ENCODE results near the gene ZBTB39.
"Not testable (repeated sequence)": the region's sequence is repeated elsewhere in the genome, so short reads cannot be mapped to it uniquely, and the experiment has no call there.

The ZBTB39 gene

DNA sequence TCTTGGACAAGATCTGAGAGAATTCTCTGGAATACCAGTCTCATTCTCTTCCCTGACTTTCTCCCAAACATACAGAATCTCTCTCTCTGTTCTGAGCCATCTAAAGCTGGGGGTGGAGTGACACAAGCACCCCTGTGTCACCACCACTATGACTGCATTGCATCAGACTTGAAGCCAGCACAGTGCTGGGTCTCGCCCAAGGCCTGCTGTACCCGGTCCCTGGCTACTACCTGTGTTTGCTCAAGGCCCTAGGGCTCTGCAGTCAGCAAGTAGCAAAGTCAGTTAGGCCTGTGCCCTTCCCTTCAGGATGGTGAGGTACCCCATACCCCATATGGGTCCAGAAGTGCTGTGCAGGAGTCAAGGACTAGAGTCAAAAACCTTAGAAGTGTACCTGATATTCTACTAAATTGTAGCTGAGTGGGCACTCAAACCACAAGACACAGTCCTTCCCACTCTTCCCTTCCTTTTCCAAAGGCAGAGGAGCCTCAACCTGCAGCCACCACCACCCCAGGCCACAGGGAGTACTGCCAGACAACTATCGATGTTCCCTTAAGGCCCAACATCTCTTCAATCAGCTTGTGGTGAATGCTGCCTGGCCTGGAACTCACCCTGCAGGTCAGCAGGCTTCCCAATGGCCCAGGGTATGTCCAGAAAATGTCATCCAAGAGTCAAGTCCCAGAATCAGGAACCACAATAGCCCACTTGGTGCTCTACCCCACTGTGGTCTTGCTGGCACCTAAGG lies 27.8 kb downstream of the ZBTB39 start:
- no peak for DNase-seq

DNA sequence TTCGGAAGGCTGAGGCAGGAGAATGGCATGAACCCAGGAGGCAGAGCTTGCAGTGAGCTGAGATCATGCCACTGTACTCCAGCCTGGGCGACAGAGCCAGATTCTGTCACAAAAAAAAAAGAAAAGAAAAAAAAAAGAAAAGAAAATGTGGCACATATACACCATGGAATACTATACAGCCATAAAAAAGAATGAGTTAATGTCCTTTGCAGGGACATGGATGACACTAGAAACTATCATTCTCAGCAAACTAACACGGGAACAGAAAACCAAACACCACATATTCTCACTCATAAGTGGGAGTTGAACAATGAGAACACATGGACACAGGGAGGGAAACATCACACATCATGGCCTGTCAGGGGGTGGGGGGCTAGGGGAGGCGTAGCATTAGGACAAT lies 29.0 kb downstream of the ZBTB39 start:
- DNase-seq = not testable (repeated sequence)

DNA sequence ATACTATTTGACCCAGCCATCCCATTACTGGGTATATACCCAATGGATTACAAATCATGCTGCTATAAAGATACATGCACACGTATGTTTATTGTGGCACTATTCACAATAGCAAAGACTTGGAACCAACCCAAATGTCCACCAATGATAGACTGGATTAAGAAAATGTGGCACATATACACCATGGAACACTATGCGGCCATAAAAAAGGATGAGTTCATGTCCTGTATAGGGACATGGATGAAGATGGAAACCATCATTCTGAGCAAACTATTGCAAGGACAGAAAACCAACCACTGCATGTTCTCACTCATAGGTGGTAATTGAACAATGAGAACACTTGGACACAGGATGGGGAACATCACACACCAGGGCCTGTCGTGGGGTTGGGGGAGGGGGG lies 32.1 kb downstream of the ZBTB39 start:
- DNase-seq = not testable (repeated sequence)

DNA sequence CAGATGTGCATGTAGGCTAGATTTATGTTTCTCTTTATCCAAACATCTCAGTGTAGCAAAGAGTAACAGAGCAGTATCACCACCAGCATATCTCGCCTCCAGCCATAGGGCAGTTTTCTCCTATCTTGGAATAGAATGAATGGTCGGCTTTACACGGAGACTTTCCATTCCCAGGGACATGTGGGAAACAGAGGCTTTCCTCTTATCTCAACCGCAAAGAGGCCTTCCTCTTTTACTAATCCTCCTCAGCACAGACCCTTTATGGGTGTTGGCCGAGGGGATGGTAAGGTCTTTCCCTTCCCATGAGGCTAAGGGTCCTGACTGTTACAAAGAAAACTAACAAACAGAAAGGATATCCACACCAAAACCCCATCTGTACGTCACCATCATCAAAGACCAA lies 37.4 kb downstream of the ZBTB39 start:
- not testable (repeated sequence) for DNase-seq

DNA sequence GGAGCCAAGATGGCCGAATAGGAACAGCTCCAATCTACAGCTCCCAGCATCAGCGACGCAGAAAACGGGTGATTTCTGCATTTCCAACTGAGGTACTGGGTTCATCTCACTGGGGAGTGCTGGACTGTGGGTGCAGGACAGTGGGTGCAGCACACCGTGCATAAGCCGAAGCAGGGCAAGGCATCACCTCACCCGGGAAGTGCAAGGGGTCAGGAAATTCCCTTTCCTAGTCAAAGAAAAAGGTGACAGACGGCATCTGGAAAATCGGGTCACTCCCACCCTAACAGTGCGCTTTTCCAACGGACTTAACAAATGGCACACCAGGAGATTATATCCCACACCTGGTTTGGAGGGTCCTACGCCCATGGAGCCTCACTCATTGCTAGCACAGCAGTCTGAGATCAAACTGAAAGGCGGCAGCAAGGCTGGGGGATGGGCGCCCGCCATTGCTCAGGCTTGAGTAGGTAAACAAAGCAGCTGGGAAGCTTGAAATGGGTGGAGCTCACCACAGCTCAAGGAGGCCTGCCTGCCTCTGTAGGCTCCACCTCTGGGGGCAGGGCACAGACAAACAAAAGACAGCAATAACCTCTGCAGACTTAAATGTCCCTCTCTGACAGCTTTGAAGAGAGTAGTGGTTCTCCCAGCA lies 40.2 kb downstream of the ZBTB39 start:
- DNase-seq = not testable (repeated sequence)

DNA sequence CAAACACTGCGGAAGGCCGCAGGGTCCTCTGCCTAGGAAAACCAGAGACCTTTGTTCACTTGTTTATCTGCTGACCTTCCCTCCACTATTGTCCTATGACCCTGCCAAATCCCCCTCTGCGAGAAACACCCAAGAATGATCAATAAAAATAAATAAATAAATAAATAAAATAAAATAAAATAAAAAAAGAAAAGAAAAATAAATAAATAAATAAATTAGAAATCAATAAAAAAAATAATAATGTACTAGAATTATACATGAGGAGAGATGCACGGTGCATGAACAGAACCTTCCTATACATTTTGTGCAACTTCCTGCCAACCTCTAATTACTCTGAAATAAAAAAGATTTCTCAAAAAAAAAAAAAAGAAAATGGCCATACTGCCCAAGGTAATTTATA lies 41.2 kb downstream of the ZBTB39 start:
- DNase-seq = not testable (repeated sequence)

DNA sequence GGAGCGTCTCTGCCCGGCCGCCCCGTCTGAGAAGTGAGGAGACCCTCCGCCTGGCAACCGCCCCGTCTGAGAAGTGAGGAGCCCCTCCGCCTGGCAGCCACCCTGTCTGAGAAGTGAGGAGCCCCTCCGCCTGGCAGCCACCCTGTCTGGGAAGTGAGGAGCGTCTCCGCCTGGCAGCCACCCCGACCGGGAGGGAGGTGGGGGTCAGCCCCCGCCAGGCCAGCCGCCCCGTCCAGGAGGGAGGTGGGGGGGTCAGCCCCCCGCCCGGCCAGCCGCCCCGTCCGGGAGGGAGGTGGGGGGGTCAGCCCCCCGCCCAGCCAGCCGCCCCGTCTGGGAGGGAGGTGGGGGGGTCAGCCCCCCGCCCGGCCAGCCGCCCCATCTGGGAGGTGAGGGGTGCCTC lies 42.8 kb downstream of the ZBTB39 start:
- not testable (repeated sequence) for DNase-seq

DNA sequence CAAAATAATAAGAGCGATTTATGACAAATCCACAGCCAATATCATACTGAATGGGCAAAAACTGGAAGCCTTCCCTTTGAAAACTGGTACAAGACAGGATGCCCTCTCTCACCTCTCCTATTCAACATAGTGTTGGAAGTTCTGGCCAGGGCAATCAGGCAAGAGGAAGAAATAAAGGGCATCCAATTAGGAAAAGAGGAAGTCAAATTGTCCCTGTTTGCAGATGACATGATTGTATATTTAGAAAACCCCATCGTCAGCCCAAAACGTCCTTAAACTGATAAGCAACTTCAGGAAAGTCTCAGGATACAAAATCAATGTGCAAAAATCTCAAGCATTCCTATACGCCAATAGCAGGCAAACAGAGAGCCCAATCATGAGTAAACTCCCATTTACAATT lies 44.1 kb downstream of the ZBTB39 start:
- not testable (repeated sequence) for DNase-seq

DNA sequence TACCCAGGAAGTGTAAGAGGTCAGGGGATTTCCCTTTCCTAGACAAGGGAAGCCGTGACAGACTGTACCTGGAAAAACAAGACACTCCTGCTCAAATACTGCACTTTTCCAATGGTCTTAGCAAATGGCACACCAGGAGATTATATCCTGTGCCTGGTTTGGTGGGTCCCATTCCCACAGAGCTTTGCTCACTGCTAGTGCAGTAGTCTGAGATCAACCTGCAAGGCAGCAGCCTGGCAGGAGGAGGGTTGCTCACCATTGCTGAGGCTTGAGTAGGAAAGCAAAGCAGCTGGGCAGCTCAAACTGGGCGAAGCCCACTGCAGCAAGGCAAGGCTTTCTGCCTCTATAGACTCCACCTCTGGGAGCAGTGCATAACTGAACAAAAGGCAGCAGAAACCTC lies 47.9 kb downstream of the ZBTB39 start:
- DNase-seq = no peak

DNA sequence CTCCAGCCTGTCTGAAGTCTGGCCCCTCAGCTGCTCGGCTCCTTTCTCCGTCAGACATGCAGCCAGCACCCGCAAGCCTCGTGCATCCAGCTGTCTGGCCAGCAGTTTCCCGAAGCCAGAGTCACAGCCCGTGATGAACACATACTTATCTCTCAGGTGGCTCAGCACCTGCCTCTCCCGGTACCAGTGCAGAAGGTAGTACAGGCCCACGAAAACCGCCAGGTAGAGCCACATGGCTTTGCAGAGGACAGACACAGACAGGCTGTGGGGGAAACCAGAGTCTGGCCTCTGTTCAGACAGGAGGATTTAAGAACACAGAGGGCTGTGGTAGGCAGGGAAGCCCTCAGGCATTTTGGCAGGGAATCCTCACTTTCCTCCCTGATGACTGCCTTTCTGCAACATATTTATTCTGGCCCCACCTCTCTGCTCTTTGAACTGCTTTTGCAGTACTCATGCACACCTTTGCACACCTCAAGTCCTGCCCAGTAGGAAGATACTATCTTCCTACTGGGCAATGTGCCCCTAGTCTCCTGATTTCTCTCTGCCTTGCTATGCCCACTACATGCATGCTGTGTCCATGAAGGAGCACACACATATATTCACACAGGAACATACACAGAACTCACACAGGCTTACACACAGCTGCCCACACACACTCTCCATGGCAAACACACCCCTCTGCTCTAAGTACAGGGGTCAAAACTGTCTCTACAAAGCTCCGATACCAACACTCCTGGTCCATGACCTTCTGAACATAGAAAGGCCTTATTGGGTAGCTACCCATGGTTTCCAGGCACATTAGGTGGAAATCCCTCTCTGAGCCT lies 48.9 kb downstream of the ZBTB39 start, which contains the start of gene RDH16:
Gene RDH16 (minus strand): TSS at position 380 of the 824 bp plus-strand sequence. CDS start 146 bp downstream, at position 234.
- DNase-seq = no peak

DNA sequence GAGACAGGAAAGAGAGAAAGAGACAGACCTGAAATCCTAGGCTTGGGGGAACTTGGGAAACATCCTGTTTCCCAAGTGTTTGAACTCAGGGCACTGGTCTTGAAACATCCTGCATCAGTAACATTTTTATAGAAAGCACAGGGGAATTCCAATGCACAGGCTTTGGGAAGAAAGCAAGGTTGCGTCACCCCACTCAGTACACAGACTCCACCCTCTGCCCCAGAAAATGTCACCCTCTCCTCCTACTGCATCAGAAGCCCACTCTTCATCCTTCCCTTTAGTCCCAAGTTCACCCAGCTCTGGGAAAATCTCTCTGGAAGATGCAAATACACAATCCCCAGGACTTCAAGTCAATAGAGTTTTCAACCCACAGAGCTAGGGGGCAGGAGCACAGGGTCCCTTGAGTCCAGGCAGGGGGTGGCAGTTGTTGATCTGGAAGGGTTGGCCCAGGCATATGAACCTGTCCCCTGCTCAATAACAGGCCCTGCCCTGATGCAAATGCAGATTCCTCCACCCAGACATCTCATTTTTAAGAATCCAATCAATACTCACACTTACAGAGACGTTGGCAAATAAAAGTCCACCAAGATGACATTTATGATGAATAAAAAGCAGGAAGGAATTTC lies 50.6 kb downstream of the ZBTB39 start:
- no peak for DNase-seq

DNA sequence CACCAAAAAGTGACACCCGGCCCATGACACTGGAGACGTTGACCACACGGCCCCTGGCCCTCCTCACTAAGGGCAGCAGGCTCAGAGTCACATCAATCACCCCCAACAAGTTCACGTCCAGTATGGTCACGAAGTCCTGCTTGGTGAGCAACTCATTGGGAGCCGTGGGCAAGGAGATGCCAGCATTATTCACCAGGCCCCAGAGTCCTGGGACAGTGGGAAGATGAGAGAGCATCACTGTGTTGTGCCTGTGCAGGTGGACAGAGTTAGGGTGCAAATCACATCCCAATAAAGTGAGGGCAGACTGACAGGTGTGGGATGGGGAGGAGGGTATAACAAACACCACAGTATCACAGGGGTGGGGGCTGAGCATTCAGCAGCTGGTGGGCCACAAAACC lies 51.4 kb downstream of the ZBTB39 start:
- no peak for DNase-seq

DNA sequence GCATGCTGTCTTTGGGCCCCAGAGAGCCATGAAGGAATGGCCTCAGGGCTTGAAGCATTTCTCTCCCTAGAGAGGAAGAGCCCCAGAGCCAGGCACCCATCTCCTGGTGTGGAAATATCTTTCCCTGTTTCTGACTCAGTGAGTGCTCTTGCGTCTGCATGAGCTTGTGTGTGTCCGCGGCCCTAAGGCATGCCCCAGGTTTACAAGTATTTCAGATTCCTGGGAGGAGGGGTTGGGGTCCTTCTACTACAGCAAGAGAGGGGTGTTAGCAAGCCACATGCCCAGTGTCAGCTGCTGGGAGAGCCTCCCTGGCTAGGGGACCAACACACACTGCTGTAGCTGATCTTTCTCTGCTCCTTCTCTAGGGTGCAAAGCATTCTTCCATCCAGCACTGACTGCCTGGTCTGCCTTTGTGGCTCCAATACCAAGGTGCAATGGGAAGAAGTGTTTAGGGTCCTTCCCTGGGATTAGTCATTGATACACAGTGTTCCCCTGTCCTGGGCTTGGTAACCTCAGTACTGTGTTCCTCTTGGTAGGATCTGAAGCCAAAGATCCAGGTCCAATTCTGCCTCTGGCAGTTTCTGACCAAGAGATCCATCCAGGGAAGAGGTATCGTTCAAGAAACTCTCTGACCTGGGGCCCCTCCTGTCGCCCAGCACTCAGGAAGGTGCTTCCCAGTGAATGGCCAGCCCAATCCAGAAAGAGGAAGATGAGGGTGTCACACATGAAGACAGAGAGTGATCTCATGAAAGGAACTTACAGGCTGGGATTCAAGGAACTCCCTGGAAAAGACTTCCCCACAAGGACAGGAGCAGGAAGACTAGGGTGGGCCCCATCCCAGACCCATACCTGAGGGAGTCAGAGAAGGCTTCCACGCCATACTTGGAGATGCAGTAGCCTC lies 52.0 kb downstream of the ZBTB39 start:
- DNase-seq = no peak

DNA sequence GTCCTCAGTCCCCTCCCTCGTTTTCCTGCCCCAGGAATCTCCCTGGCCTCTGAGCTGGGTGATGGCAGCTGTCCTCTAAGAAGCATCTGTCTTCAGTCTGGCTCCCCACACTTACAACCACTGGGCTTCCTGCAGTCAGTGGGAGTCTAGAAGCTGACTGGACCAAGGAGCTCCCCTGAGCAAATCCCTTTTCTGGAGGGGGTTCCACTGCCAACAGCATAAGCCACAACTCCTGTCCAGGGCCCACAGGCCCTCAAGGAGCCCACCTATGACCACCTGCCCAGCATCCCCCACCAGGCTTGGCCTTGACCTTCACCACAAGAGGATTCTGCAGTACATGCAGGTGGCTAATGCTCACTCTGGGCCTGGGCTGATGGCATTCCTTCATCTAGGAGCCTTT lies 53.0 kb downstream of the ZBTB39 start:
- DNase-seq = no peak

DNA sequence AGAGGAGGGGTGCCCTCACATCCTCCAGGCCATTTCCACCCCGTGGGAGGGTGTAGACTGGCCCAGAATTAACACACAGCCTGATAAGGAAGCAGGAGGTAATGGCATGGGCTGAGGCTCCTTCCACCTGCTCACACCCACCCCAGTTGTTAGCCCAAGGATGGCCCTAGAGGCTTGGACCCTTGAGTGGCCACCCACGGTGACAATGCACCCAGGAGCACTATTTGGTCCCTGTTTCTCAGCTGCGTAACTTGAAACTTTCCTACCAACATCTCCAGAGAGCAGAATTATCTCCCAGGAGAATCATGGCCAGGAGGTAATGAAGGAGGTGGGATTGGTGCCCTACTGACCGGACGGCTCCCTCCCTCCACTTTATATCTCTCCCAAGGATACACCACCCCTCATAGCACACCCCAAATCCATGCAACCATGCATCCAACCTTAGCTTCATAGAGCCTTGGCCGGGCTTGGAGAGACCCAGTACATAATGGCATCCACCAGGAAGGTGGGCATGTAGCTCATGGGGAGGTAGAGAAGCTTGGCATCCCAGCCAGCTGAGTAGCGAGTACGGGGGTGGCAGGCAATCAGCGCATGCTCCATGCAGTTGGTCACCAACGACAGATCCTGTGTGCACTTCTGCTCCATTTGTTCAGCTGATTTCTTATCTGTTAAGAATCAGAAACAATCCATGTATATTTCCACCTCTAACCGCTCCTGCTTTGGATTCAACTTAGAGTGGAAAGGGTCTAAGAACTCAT lies 54.6 kb downstream of the ZBTB39 start:
- DNase-seq = no peak

DNA sequence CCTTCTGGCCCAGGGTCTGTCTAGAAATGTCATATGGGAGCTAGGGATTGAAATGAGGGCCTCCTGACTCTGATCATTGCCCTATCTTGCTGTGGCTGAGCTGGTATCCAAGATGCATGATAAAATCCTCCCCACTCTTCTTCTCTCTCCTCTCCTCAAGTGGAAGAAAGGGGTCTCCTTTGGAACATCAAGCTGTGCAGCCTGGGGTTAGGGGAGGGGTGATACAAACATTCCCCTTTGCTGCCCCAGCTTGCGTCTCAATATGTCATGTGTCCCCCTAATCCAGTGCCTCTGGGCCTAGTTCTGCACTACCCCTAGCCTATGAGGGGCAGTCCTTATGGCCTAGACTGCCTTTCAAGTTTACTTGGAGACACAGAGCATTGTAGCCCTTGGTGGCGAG lies 57.5 kb downstream of the ZBTB39 start:
- DNase-seq = no peak

All from NCI-H446 treated with DMSO at 0.1 percent for 48 hours (cell line).